T-helper 1 cell (primary cell): ENCODE data around the gene TEX19.

Experiments used
- DNase-seq, 5 donors: peaks; one replicate each; pipeline ENCODE4 v3.0.0-alpha.2; 2012 to 2020

TEX19 gene

GRCh38 chr17:82391496-82392066 is 32.5 kb downstream of the TEX19 start:
- DNase-seq, result peak in 1 of 5 donors; percentile 10

DNA sequence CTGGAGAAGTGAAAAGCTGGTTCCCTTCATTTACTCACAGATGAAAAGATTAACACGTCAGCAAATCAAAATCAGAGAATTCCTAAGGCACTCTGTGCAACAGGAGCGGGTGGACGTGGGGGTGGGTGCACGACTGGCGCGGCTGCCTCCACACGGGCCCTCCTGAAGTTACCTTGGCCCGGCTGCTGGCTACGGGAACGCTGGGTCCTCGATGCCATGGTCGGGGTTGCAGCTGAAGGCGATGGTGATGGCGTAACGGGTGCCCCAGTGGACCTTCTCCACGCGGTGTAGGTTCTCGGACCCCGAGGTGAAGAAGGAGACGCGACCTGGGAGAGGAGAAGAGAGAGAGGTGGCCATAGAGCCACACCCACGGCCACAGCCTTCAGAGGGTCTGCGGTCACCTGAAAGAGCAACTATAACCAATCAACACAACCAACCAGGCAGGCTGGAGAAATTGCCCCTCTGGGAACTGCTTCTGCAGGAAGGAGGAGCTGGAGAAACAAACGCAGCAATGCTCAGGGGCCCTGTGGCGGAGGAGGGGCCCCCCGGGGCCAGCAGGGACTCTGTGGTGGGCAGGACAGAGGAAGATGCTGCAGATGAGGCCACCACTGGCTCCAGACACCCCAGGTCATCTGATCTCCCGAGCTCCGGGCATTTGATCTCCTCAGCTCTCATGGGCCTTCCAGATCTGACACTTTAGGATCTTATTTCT is 33.3 kb downstream of the TEX19 start:
- no peak for DNase-seq

DNA sequence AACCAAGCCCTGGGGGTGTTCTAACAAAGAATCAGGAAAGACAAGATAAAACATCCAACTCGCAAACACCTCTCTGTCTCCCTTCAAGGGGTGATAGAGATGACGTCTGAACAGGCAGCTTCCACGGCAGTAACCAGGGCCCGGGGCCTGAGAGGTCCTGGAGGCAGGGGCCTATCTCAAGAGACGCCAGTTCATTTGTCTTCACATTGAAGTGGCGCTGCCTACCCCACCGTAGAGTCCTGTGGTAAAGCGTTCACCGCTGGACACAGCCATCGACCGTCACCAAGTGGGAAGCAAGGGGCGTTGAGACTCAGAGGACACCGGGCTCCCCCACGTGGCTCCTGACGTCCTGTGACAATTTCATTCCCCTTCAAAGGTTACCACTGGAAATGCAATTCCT is 33.9 kb downstream of the TEX19 start:
- no peak for DNase-seq

DNA sequence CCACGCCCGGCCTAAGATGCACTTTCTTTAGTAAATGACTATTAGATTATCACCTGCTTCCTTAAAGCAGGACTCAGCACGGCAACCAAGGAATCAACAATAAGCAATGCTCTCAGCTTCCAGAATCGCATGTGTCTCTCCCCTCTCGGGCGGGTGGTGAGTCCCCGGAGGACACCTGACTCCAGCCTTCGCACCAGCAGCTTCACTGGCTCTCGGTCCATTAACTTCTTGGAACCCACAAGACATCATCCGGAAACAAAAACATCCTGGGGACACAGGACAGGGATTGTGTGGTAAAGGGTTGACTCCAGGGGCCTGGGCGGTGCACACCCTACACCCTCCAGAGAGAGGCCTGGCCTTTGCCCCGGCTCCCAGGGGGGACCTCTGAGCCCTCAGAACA is 35.2 kb downstream of the TEX19 start:
- DNase-seq, result no peak

DNA sequence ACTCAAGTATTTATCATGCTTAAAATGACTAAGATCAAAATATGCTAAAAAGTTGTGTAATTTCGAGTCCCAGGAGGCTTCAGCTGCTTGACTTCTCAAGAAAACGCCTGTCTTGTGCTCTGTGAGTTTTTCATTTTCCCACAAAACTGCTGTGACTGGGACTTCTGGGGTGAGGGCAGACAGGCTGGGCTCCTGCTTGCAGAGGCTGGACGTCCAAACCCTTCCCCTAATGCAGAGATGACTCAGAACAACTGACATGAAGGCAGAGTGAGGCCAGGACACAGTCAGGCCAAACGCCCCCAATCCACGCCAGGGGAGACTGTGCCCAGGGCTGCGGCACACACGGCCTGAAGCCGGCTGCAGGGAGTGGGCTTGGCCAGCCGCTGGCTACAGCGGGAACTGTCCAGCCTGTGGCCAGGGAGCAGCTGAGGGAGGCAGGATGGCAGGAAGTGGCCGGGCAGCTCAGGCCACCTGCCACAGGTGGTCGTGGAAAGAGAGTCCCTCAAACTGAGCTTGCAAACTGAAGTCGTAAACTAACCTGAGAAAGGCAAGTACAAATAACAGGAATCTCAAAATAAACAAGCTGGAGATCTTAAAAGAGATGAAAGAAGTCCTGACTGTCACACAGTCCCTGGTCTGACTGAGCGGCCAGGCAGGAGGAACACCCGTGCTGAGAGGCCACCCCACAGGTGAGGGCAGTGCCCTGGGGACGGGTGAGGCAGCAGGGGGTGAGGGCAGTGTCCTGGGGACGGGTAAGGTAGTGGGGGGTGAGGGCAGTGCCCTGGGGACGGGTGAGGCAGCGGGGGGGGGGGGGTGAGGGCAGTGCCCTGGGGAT is 37.8 kb downstream of the TEX19 start:
- DNase-seq, result no peak

- DNase-seq, result peak in 1 of 5 donors; percentile 9
Measured at GRCh38 chr17:82397449-82398335, 38.6 kb downstream of the TEX19 start.

DNA sequence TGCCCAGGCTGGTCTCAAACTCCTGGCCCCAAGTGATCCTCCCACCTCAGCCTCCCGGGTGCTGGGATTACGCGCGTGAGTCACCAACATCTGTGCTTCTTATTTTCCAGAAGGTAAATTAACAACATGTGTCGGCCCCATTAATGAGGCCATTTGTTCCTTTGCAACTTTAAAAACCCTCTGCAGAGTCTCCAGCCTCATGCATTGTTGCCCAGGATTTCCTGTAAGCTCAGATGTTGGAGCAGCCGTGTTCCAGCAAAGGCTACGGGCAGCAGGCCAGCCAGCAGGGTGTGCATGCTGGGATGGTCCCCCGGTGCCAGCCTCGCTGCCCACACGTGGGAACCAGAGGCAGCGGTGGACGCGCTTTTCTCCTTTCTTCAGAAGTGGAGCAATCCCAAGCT is 40.0 kb downstream of the TEX19 start:
- DNase-seq, result no peak

GRCh38 chr17:82399601-82400101 is 40.6 kb downstream of the TEX19 start:
- no peak for DNase-seq

DNA sequence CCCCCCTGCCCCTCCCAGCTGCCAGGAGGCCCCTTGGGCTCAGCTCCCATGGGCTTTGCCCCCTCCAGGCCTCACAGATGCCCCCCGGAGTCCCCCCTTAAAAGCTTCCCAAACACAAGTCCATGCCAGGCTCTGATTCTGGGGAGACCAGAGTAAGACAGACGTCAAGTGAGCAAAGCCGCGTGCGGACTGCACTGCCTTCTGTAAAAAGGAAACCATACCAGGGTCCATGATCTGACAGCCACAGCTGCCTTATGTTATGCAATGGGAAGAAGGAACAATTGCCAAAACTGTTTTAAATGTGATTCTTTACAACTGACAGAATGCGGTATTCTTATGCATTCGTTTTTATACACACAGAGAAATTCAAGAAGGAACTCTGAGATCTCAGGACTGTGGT is 41.2 kb downstream of the TEX19 start:
- no peak for DNase-seq

DNA sequence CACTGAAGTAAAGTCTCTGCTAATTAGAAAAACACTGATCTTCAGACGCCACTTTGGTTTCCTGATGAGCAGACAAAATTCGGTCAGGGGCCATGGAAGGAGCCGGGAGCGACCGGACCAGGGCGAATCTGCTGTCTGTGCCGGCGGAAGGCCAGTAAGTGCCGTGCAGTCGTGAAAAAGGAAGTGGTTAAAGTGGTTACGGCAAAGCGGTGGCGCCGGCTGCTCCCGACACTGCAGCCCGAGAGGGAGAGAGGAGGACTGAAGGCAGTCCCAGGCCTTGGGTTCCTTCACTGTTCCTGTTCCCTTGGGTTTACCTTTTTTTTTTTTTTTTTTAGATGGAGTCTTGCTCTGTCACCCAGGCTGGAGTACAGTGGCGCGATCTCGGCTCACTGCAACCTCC is 41.8 kb downstream of the TEX19 start:
- DNase-seq, result peak in 4 of 5 donors; percentile 28 to 69 (median 33)

GRCh38 chr17:82402865-82403264 is 43.8 kb downstream of the TEX19 start:
- no peak for DNase-seq

DNA sequence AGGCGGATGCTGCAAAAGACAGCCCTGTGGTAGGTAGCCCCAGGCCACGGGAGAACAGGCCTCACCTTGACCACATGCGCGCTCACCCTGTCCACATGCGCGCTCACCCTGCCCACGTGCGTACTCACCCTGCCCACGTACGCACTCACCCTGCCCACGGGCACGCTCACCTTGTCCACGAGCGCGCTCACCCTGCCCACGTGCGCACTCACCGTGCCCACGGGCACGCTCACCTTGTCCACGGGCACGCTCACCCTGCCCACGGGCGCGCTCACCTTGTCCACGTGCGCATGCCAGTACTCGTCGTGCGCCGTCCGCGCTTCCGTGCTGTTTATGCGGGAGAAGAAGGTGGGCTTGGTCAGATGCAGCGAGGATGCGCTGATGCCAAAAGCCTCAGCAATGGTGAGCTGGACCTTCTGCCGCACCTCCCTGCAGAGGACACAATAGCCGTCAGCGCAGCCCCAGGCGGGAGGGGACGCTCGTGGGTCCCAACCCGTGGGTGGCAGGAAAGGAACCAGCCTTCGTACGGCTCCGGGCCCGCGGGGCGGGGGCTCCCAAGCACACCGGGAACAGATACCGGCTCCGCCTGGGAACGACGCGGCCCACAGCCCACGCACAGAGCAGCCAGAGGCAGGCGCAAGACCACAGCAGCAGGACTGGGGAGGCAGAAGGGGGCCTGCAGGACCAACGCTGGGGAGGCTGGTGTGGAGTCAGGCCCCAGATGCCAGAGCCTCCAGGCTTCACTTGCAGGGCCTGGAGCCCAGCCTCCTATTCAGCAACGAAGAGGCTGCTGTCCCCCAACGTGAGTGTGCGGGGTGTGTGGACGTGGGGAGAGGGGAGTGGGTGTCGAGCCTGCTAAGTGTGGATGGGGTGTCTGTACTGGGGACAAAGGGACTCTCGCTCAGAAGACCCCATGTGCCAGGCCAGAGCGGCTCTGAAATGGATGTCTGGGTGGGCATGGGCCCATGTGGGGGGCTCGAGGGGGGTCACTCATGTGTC is 44.9 kb downstream of the TEX19 start:
- no peak for DNase-seq

DNA sequence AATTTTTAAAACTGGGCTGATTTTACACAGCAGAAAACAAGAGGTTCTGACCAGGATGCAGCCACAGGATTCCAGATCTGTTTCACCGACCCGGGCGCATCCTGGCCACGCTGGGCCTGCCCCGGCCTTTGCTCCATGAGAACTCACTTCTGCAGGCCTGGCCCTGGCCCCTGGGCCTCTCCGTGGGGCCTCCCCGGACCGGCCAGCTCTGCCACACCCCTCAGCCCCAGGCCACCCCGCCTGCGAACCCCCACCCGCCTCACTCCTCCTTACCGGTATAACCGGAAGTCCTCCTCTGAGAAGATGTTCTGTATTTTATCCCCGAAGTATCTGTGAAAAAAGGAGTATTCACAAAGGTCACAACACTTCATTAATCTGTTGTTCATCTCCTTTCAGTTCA is 46.0 kb downstream of the TEX19 start:
- no peak for DNase-seq

DNA sequence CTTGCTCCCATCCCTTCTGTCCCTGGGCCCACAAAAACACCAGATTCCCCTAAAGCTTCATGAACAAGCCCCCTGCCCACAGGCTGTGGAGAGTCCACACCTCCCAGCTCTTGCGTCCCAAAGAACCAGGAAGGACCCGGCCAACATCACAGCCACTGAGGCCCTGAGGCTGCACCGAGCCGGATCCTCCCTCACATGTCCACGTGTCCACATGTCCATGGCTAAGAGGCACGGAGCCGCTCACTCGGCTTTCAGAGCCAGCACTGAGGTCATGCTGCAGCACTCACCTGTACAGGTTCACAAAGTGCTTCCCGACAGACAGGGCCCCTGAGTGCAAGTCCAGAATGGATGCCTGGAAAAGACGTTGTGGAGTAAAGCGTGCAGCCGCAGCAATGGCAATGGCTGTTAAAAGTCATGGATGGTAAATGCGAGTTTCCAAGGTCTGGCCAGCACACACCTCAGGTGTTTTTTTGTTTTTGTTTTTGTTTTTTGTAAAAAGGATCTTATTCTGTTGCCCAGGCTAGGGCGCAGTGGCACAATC is 47.2 kb downstream of the TEX19 start:
- no peak for DNase-seq

- DNase-seq, result no peak
Measured at GRCh38 chr17:82407255-82407654, 48.2 kb downstream of the TEX19 start.

- no peak for DNase-seq
Measured at GRCh38 chr17:82408288-82408937, 49.4 kb downstream of the TEX19 start.

- no peak for DNase-seq
Measured at GRCh38 chr17:82408938-82409318, 49.9 kb downstream of the TEX19 start.

DNA sequence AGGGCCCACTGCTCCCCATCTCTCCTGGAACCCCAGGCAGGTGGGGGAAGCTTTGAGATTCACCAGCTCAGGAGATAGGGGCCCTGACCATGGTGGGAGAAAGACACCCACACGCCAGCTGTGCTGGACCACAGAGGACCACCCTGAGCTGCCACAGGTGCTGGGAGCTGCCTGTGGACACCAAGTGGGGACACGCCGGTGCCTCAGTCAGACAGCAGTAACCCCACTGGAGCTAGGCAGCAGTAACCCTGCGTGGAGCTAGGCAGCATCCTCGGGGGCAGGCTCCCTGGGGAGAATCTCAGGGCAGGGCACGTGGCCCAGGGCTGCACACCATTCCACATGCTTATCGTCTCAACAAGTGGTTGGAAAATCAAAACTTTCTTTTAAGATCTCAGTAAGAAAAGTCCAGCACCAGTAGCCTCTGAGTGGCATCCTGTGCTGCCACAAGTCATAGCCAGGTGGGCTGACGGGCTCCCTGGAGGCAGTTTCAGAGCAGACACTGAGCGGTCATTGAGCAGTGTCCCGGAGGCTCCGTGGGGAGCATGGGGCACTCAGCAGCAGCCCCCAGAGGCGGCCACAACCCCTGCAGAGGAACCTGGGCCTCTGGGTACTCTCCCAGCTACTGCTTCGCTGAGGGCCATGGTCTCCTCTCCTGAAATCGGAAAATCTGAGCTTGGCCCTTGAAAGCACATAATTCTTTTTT is 51.1 kb downstream of the TEX19 start:
- no peak for DNase-seq

GRCh38 chr17:82411396-82412053 is 52.5 kb downstream of the TEX19 start:
- no peak for DNase-seq
